Keratinocyte (primary cell): ENCODE measurements around the gene C4orf36. TPM values are rescaled to one million over a fixed set of nuclear protein-coding genes. Genes with fewer than 3 reads are reported as not detected.
A peak's percentile ranks its signal among the peaks of the same experiment; 100 is the strongest.

Experiments
- DNase-seq: peaks from one replicate; pipeline ENCODE4 v3.0.0-alpha.2; 2011; ENCODE audit warnings: low read depth, missing footprints, low spot score
- FAIRE-seq: peaks from 2 replicates; lab custom pipeline; 2011; peaks lifted over from hg19 to GRCh38; lab: Jason Lieb, UNC
- H2AFZ ChIP-seq: 2 replicates; pipeline ENCODE4 v1.6.0; 2012; ENCODE audit warnings: low read length, control low read depth, inconsistent platforms; ENCODE audit not compliant: control insufficient read depth
- H3K27ac ChIP-seq: 2 replicates; pipeline ENCODE4 v1.5.1; 2011; ENCODE audit warnings: low read length; ENCODE audit not compliant: control insufficient read depth, insufficient read depth
- H3K27me3 ChIP-seq: 3 replicates; pipeline ENCODE4 v1.6.0; 2011; ENCODE audit warnings: low read length; ENCODE audit not compliant: control insufficient read depth, insufficient read depth; ENCODE audit errors: extremely low read depth
- H3K36me3 ChIP-seq, 2 experiments: 2 replicates in 1 of 2; 3 replicates in 1 of 2; pipeline ENCODE4 v1.5.1; 2011; ENCODE audit warnings: low read length in 2 of 2, mild to moderate bottlenecking in 1 of 2; ENCODE audit not compliant: control insufficient read depth in 2 of 2, insufficient read depth in 2 of 2; ENCODE audit errors: extremely low read depth in 1 of 2
- H3K4me1 ChIP-seq: 3 replicates; pipeline ENCODE4 v1.5.1; 2011; ENCODE audit warnings: low read length; ENCODE audit not compliant: control insufficient read depth, insufficient read depth; ENCODE audit errors: extremely low read depth
- H3K4me2 ChIP-seq: 3 replicates; pipeline ENCODE4 v1.6.0; 2011; ENCODE audit warnings: low read depth, low read length; ENCODE audit not compliant: control insufficient read depth, insufficient read depth; ENCODE audit errors: extremely low read depth
- H3K4me3 ChIP-seq, 3 experiments: fragments of 200-600 bp in 1 of 3; sonication (generic) in 1 of 3; 2 replicates in 2 of 3; 3 replicates in 1 of 3; pipeline ENCODE4 v1.5.1; 2011 to 2016; ENCODE audit warnings: low read length in 3 of 3, mild to moderate bottlenecking in 3 of 3, control low read depth in 2 of 3, inconsistent platforms in 1 of 3, low read depth in 1 of 3, mixed read lengths in 1 of 3, mixed run types in 1 of 3, moderate library complexity in 1 of 3; ENCODE audit not compliant: control insufficient read depth in 2 of 3, insufficient read depth in 2 of 3; ENCODE audit errors: extremely low read depth in 1 of 3
- H3K79me2 ChIP-seq: 2 replicates; pipeline ENCODE4 v1.6.0; 2012; ENCODE audit warnings: low read length; ENCODE audit not compliant: control insufficient read depth, insufficient read depth
- H3K9ac ChIP-seq: 3 replicates; pipeline ENCODE4 v1.6.0; 2011; ENCODE audit warnings: low read length; ENCODE audit not compliant: control insufficient read depth, insufficient read depth; ENCODE audit errors: extremely low read depth
- H3K9me1 ChIP-seq: 3 replicates; pipeline ENCODE4 v1.6.0; 2011; ENCODE audit warnings: low read length; ENCODE audit not compliant: control insufficient read depth, insufficient read depth; ENCODE audit errors: extremely low read depth
- H3K9me3 ChIP-seq: 2 replicates; pipeline ENCODE4 v1.5.1; 2012; ENCODE audit warnings: low read depth, low read length; ENCODE audit not compliant: control insufficient read depth
- H4K20me1 ChIP-seq: 3 replicates; pipeline ENCODE4 v1.6.0; 2011; ENCODE audit warnings: low read length; ENCODE audit not compliant: control insufficient read depth, insufficient read depth; ENCODE audit errors: extremely low read depth
- CTCF ChIP-seq, 3 experiments: IDR thresholded peaks in 1 of 3; conservative IDR thresholded peaks in 1 of 3; optimal IDR thresholded peaks in 1 of 3; 2 replicates in 2 of 3; 3 replicates in 1 of 3; pipeline versions ENCODE3 to v1.5.1; 2011; ENCODE audit warnings: low read length in 3 of 3, mild to moderate bottlenecking in 3 of 3, moderate library complexity in 2 of 3, control low read depth in 1 of 3, inconsistent platforms in 1 of 3; ENCODE audit not compliant: insufficient read depth in 2 of 3; ENCODE audit errors: extremely low read depth in 1 of 3
- EZH2 ChIP-seq: IDR thresholded peaks from one replicate; pipeline ENCODE4 v1.6.1; 2012; ENCODE audit warnings: inconsistent platforms, mild to moderate bottlenecking, low read length, moderate library complexity
- dilution Hi-C: fragments of 300-500 bp; cut with MboI; formaldehyde crosslinking; loops from one replicate; pipeline ENCODE4 v1.7.0; 2020; ENCODE audit warnings: low sequenced_read_pairs; ENCODE audit not compliant: extremely low pct_ligation_motif_present
- polyA plus RNA-seq, 5 experiments: library from polyadenylated mRNA; depleted of rRNA in 3 of 5; stranded (reverse) in 3 of 5; stranded (forward) in 1 of 5; unstranded in 1 of 5; fragments of >200 nt; gene quantifications; 1 replicate in 1 of 5; 2 replicates in 3 of 5; 3 replicates in 1 of 5; pipeline versions ENCODE4 v1.2.1 to v1.2.3, GENCODE V29; 2011 to 2012; ENCODE audit warnings: missing spikeins in 2 of 5, low read depth in 1 of 5, low replicate concordance in 1 of 5

Gene C4orf36
- polyA plus RNA-seq, 1 donor (not counting 4 experiments of a cell fraction or from before 2014, with no cell fraction given), result 1.2 TPM

- Histone ChIP-seq H3K27me3 (no peaks in the 10 kb centered on the region), H4K20me1 (no peaks in the 10 kb centered on the region), H3K4me3 (no peak overlapping the region), H3K79me2 (peaks cover 76% of the 10 kb centered on the region), H3K9me1 (no peaks in the 10 kb centered on the region), H3K36me3 (no peaks in the 10 kb centered on the region), H3K9me3 (no peaks in the 10 kb centered on the region), H3K4me2 (peak overlapping the region; percentile 50), H3K9ac (no peak overlapping the region), H3K4me1 (peaks cover 32% of the 10 kb centered on the region), H2AFZ (no peak overlapping the region), H3K27ac (peak overlapping the region; percentile 23)
- dilution Hi-C loops, result no loop called here
- DNase-seq, result no peak
- FAIRE-seq, result peak; percentile 20
- TF ChIP-seq EZH2, result no peak
- TF ChIP-seq CTCF (optimal IDR thresholded peaks at IDR 0.05 in 1 of 3, IDR thresholded peaks at IDR 0.05 in 1 of 3, conservative IDR thresholded peaks at IDR 0.05 in 1 of 3; ENCODE audit: extremely low read depth in 1 of 3, insufficient read depth in 2 of 3, low read length in 3 of 3), result no peak
These were observed 47.7 kb upstream of the C4orf36 start for GRCh38 chr4:86939729-86940575.

GRCh38 chr4:86938771-86939520 lies 46.7 kb upstream of the C4orf36 start:
- no peaks in the 10 kb centered on the region for H3K27me3 ChIP-seq
- FAIRE-seq (no peak), DNase-seq (no peak)
- no peak overlapping the region for H3K9ac ChIP-seq
- H2AFZ ChIP-seq, result no peak overlapping the region
- H3K4me2 ChIP-seq, result peak overlapping the region; percentile 50
- no peak for TF ChIP-seq CTCF (optimal IDR thresholded peaks at IDR 0.05 in 1 of 3, IDR thresholded peaks at IDR 0.05 in 1 of 3, conservative IDR thresholded peaks at IDR 0.05 in 1 of 3; ENCODE audit: extremely low read depth in 1 of 3, insufficient read depth in 2 of 3, low read length in 3 of 3)
- no peaks in the 10 kb centered on the region for H3K36me3 ChIP-seq
- dilution Hi-C loops, result no loop called here
- no peaks in the 10 kb centered on the region for H3K9me3 ChIP-seq
- peaks cover 69% of the 10 kb centered on the region for H3K79me2 ChIP-seq
- no peaks in the 10 kb centered on the region for H4K20me1 ChIP-seq
- H3K9me1 ChIP-seq, result no peaks in the 10 kb centered on the region
- H3K4me1 ChIP-seq, result peaks cover 32% of the 10 kb centered on the region
- H3K27ac ChIP-seq, result peak overlapping the region; percentile 22
- H3K4me3 ChIP-seq, result peak overlapping the region in 1 of 3 experiments; percentile 24
